ENCODE data around the gene TJAP1. TPM values are rescaled to one million over a fixed set of nuclear protein-coding genes. Genes with fewer than 3 reads are reported as not detected.

Gene TJAP1
- total and polyA plus RNA-seq, 4 donors: 21.7 to 29.5 (median 23.4) TPM

GRCh38 chr6:43432009-43432945 lies 45.1 kb upstream of the TJAP1 start:
- Histone ChIP-seq H3K27me3 (ENCODE audit: control insufficient read depth in 3 of 3, insufficient read depth in 3 of 3, low read length in 2 of 3) (no peaks in the 10 kb centered on the region), H3K4me1 (ENCODE audit: control insufficient read depth in 5 of 5, insufficient read depth in 5 of 5, low read length in 5 of 5) (peaks cover 2 to 25% (median 8%) of the 10 kb centered on the region in 5 donors), H3K9ac (ENCODE audit: insufficient read depth in 1 of 2, low read length in 2 of 2) (no peak overlapping the region), H3K36me3 (ENCODE audit: control insufficient read depth in 4 of 4, insufficient read depth in 4 of 4, low read length in 4 of 4) (peaks cover 0 to 14% (median 4%) of the 10 kb centered on the region in 4 donors), H3K4me3 (no peak overlapping the region), H3K9me3 (ENCODE audit: control insufficient read depth in 4 of 4, insufficient read depth in 3 of 4, low read length in 3 of 4) (no peaks in the 10 kb centered on the region), H3K27ac (ENCODE audit: low read depth in 1 of 2, low read length in 1 of 2) (no peak overlapping the region)
- no peak for DNase-seq
- ATAC-seq (ENCODE audit: insufficient read depth, low FRiP score): no peak
- TF ChIP-seq, protein P1, sequence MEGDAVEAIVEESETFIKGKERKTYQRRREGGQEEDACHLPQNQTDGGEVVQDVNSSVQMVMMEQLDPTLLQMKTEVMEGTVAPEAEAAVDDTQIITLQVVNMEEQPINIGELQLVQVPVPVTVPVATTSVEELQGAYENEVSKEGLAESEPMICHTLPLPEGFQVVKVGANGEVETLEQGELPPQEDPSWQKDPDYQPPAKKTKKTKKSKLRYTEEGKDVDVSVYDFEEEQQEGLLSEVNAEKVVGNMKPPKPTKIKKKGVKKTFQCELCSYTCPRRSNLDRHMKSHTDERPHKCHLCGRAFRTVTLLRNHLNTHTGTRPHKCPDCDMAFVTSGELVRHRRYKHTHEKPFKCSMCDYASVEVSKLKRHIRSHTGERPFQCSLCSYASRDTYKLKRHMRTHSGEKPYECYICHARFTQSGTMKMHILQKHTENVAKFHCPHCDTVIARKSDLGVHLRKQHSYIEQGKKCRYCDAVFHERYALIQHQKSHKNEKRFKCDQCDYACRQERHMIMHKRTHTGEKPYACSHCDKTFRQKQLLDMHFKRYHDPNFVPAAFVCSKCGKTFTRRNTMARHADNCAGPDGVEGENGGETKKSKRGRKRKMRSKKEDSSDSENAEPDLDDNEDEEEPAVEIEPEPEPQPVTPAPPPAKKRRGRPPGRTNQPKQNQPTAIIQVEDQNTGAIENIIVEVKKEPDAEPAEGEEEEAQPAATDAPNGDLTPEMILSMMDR (IDR thresholded peaks at IDR 0.05; ENCODE audit: control extremely low read depth, extremely low read depth): no peak
- WGBS, 2 donors: 86 to 94% methylated on average over 19 of the region's 19 CpGs

- peaks cover 2 to 27% (median 8%) of the 10 kb centered on the region in 5 donors for H3K4me1 ChIP-seq (ENCODE audit: control insufficient read depth in 5 of 5, insufficient read depth in 5 of 5, low read length in 5 of 5)
- peaks cover 0 to 15% (median 4%) of the 10 kb centered on the region in 4 donors for H3K36me3 ChIP-seq (ENCODE audit: control insufficient read depth in 4 of 4, insufficient read depth in 4 of 4, low read length in 4 of 4)
- H3K27ac ChIP-seq (ENCODE audit: low read depth in 1 of 2, low read length in 1 of 2): no peak overlapping the region
- 83 to 97% methylated on average over 8 of the region's 8 CpGs for WGBS, 2 donors
- H3K4me3 ChIP-seq: no peak overlapping the region
- no peak overlapping the region for H3K9ac ChIP-seq (ENCODE audit: insufficient read depth in 1 of 2, low read length in 2 of 2)
- H3K27me3 ChIP-seq (ENCODE audit: control insufficient read depth in 3 of 3, insufficient read depth in 3 of 3, low read length in 2 of 3): no peaks in the 10 kb centered on the region
- H3K9me3 ChIP-seq (ENCODE audit: control insufficient read depth in 4 of 4, insufficient read depth in 3 of 4, low read length in 3 of 4): no peaks in the 10 kb centered on the region
- TF ChIP-seq, protein P1 (IDR thresholded peaks at IDR 0.05; ENCODE audit: control extremely low read depth, extremely low read depth): no peak
- ATAC-seq (ENCODE audit: insufficient read depth, low FRiP score) (no peak), DNase-seq (no peak)
Measured at GRCh38 chr6:43433148-43433547, 44.2 kb upstream of the TJAP1 start.

- no peak for DNase-seq
- 87 to 88% methylated on average over 15 of the region's 15 CpGs for WGBS, 2 donors
Measured at GRCh38 chr6:43434001-43434840, 43.1 kb upstream of the TJAP1 start.

More at GRCh38 chr6:43434001-43434840, 43.1 kb upstream of the TJAP1 start:
- H3K4me1 ChIP-seq (ENCODE audit: control insufficient read depth in 5 of 5, insufficient read depth in 5 of 5, low read length in 5 of 5): peaks cover 0 to 18% (median 7%) of the 10 kb centered on the region in 5 donors
- H3K9ac ChIP-seq (ENCODE audit: insufficient read depth in 1 of 2, low read length in 2 of 2): no peak overlapping the region
- no peaks in the 10 kb centered on the region for H3K27me3 ChIP-seq (ENCODE audit: control insufficient read depth in 3 of 3, insufficient read depth in 3 of 3, low read length in 2 of 3)
- peaks cover 0 to 19% (median 6%) of the 10 kb centered on the region in 4 donors for H3K36me3 ChIP-seq (ENCODE audit: control insufficient read depth in 4 of 4, insufficient read depth in 4 of 4, low read length in 4 of 4)
- H3K9me3 ChIP-seq (ENCODE audit: control insufficient read depth in 4 of 4, insufficient read depth in 3 of 4, low read length in 3 of 4): no peaks in the 10 kb centered on the region
- TF ChIP-seq, protein P1 (IDR thresholded peaks at IDR 0.05; ENCODE audit: control extremely low read depth, extremely low read depth): no peak
- no peak overlapping the region for H3K27ac ChIP-seq (ENCODE audit: low read depth in 1 of 2, low read length in 1 of 2)
- no peak overlapping the region for H3K4me3 ChIP-seq
- ATAC-seq (ENCODE audit: insufficient read depth, low FRiP score): no peak

Data from lung (tissue), 12 donors.